Measurements from ENCODE around the gene LRP2BP.
"Not testable (repeated sequence)": the region's sequence is repeated elsewhere in the genome, so short reads cannot be mapped to it uniquely, and the experiment has no call there.

GRCh38 chr4:185325721-185326120 is 70.0 kb downstream of the LRP2BP start:
- TF ChIP-seq CTCF (optimal IDR thresholded peaks at IDR 0.05 in 1 of 3, IDR thresholded peaks at IDR 0.05 in 1 of 3, conservative IDR thresholded peaks at IDR 0.05 in 1 of 3; ENCODE audit: extremely low read depth in 1 of 3, insufficient read depth in 2 of 3, low read length in 3 of 3); EZH2 (IDR thresholded peaks at IDR 0.05; ENCODE audit: low read length): not testable (repeated sequence)

All from keratinocyte (primary cell).